ENCODE measurements around the gene PRR5L.

Gene PRR5L

GRCh38 chr11:36264973-36265344 is 31.1 kb upstream of the PRR5L start:
- Histone ChIP-seq H3K27me3 (ENCODE audit: control insufficient read depth, insufficient read depth, low read length) (peaks cover 5% of the 10 kb centered on the region), H3K4me1 (ENCODE audit: control insufficient read depth, insufficient read depth, low read length) (no peaks in the 10 kb centered on the region), H3K4me3 (ENCODE audit: low read depth, low read length) (no peak overlapping the region), H3K9ac (ENCODE audit: low read depth, low read length) (no peak overlapping the region), H3K36me3 (ENCODE audit: control insufficient read depth, insufficient read depth, low read length) (no peaks in the 10 kb centered on the region), H3K9me3 (ENCODE audit: control insufficient read depth, insufficient read depth, low read length) (no peaks in the 10 kb centered on the region)

GRCh38 chr11:36265793-36266628 is 30.1 kb upstream of the PRR5L start:
- peaks cover 5% of the 10 kb centered on the region for H3K27me3 ChIP-seq (ENCODE audit: control insufficient read depth, insufficient read depth, low read length)
- no peaks in the 10 kb centered on the region for H3K36me3 ChIP-seq (ENCODE audit: control insufficient read depth, insufficient read depth, low read length)
- H3K4me3 ChIP-seq (ENCODE audit: low read depth, low read length), result no peak overlapping the region
- H3K9me3 ChIP-seq (ENCODE audit: control insufficient read depth, insufficient read depth, low read length), result no peaks in the 10 kb centered on the region
- no peaks in the 10 kb centered on the region for H3K4me1 ChIP-seq (ENCODE audit: control insufficient read depth, insufficient read depth, low read length)
- no peak overlapping the region for H3K9ac ChIP-seq (ENCODE audit: low read depth, low read length)

GRCh38 chr11:36266767-36267166 is 29.3 kb upstream of the PRR5L start:
- Histone ChIP-seq H3K9ac (ENCODE audit: low read depth, low read length) (no peak overlapping the region), H3K36me3 (ENCODE audit: control insufficient read depth, insufficient read depth, low read length) (no peaks in the 10 kb centered on the region), H3K4me1 (ENCODE audit: control insufficient read depth, insufficient read depth, low read length) (no peaks in the 10 kb centered on the region), H3K27me3 (ENCODE audit: control insufficient read depth, insufficient read depth, low read length) (peaks cover 3% of the 10 kb centered on the region), H3K9me3 (ENCODE audit: control insufficient read depth, insufficient read depth, low read length) (no peaks in the 10 kb centered on the region), H3K4me3 (ENCODE audit: low read depth, low read length) (no peak overlapping the region)

- peaks cover 3% of the 10 kb centered on the region for H3K27me3 ChIP-seq (ENCODE audit: control insufficient read depth, insufficient read depth, low read length)
- H3K9me3 ChIP-seq (ENCODE audit: control insufficient read depth, insufficient read depth, low read length), result no peaks in the 10 kb centered on the region
- no peaks in the 10 kb centered on the region for H3K36me3 ChIP-seq (ENCODE audit: control insufficient read depth, insufficient read depth, low read length)
- no peaks in the 10 kb centered on the region for H3K4me1 ChIP-seq (ENCODE audit: control insufficient read depth, insufficient read depth, low read length)
- H3K4me3 ChIP-seq (ENCODE audit: low read depth, low read length), result no peak overlapping the region
- H3K9ac ChIP-seq (ENCODE audit: low read depth, low read length), result no peak overlapping the region
These were observed 27.6 kb upstream of the PRR5L start for GRCh38 chr11:36268337-36268985.

GRCh38 chr11:36270701-36271100 is 25.4 kb upstream of the PRR5L start:
- Histone ChIP-seq H3K9ac (ENCODE audit: low read depth, low read length) (no peak overlapping the region), H3K4me1 (ENCODE audit: control insufficient read depth, insufficient read depth, low read length) (no peaks in the 10 kb centered on the region), H3K36me3 (ENCODE audit: control insufficient read depth, insufficient read depth, low read length) (peaks cover 6% of the 10 kb centered on the region), H3K4me3 (ENCODE audit: low read depth, low read length) (no peak overlapping the region), H3K9me3 (ENCODE audit: control insufficient read depth, insufficient read depth, low read length) (no peaks in the 10 kb centered on the region), H3K27me3 (ENCODE audit: control insufficient read depth, insufficient read depth, low read length) (peaks cover 3% of the 10 kb centered on the region)

- H3K9ac ChIP-seq (ENCODE audit: low read depth, low read length), result no peak overlapping the region
- H3K9me3 ChIP-seq (ENCODE audit: control insufficient read depth, insufficient read depth, low read length), result no peaks in the 10 kb centered on the region
- peaks cover 6% of the 10 kb centered on the region for H3K36me3 ChIP-seq (ENCODE audit: control insufficient read depth, insufficient read depth, low read length)
- H3K4me3 ChIP-seq (ENCODE audit: low read depth, low read length), result no peak overlapping the region
- peaks cover 2% of the 10 kb centered on the region for H3K27me3 ChIP-seq (ENCODE audit: control insufficient read depth, insufficient read depth, low read length)
- no peaks in the 10 kb centered on the region for H3K4me1 ChIP-seq (ENCODE audit: control insufficient read depth, insufficient read depth, low read length)
These were observed 24.2 kb upstream of the PRR5L start for GRCh38 chr11:36271794-36272407.

GRCh38 chr11:36273110-36273509 is 23.0 kb upstream of the PRR5L start:
- no peak overlapping the region for H3K9ac ChIP-seq (ENCODE audit: low read depth, low read length)
- no peaks in the 10 kb centered on the region for H3K9me3 ChIP-seq (ENCODE audit: control insufficient read depth, insufficient read depth, low read length)
- peaks cover 6% of the 10 kb centered on the region for H3K36me3 ChIP-seq (ENCODE audit: control insufficient read depth, insufficient read depth, low read length)
- H3K4me3 ChIP-seq (ENCODE audit: low read depth, low read length), result no peak overlapping the region
- H3K27me3 ChIP-seq (ENCODE audit: control insufficient read depth, insufficient read depth, low read length), result no peaks in the 10 kb centered on the region
- no peaks in the 10 kb centered on the region for H3K4me1 ChIP-seq (ENCODE audit: control insufficient read depth, insufficient read depth, low read length)

- Histone ChIP-seq H3K36me3 (ENCODE audit: control insufficient read depth, insufficient read depth, low read length) (peaks cover 6% of the 10 kb centered on the region), H3K4me1 (ENCODE audit: control insufficient read depth, insufficient read depth, low read length) (no peaks in the 10 kb centered on the region), H3K4me3 (ENCODE audit: low read depth, low read length) (no peak overlapping the region), H3K27me3 (ENCODE audit: control insufficient read depth, insufficient read depth, low read length) (no peaks in the 10 kb centered on the region), H3K9ac (ENCODE audit: low read depth, low read length) (no peak overlapping the region), H3K9me3 (ENCODE audit: control insufficient read depth, insufficient read depth, low read length) (no peaks in the 10 kb centered on the region)
These were observed 21.7 kb upstream of the PRR5L start for GRCh38 chr11:36274414-36274813.

GRCh38 chr11:36278531-36279282 is 17.4 kb upstream of the PRR5L start:
- Histone ChIP-seq H3K36me3 (ENCODE audit: control insufficient read depth, insufficient read depth, low read length) (peaks cover 6% of the 10 kb centered on the region), H3K9me3 (ENCODE audit: control insufficient read depth, insufficient read depth, low read length) (no peaks in the 10 kb centered on the region), H3K4me3 (ENCODE audit: low read depth, low read length) (no peak overlapping the region), H3K9ac (ENCODE audit: low read depth, low read length) (no peak overlapping the region), H3K27me3 (ENCODE audit: control insufficient read depth, insufficient read depth, low read length) (no peaks in the 10 kb centered on the region), H3K4me1 (ENCODE audit: control insufficient read depth, insufficient read depth, low read length) (no peaks in the 10 kb centered on the region)

- Histone ChIP-seq H3K4me3 (ENCODE audit: low read depth, low read length) (no peak overlapping the region), H3K9ac (ENCODE audit: low read depth, low read length) (no peak overlapping the region), H3K36me3 (ENCODE audit: control insufficient read depth, insufficient read depth, low read length) (no peaks in the 10 kb centered on the region), H3K27me3 (ENCODE audit: control insufficient read depth, insufficient read depth, low read length) (no peaks in the 10 kb centered on the region), H3K4me1 (ENCODE audit: control insufficient read depth, insufficient read depth, low read length) (no peaks in the 10 kb centered on the region), H3K9me3 (ENCODE audit: control insufficient read depth, insufficient read depth, low read length) (no peaks in the 10 kb centered on the region)
These were observed 15.6 kb upstream of the PRR5L start for GRCh38 chr11:36280531-36280930.

GRCh38 chr11:36281850-36282249 is 14.2 kb upstream of the PRR5L start:
- Histone ChIP-seq H3K4me1 (ENCODE audit: control insufficient read depth, insufficient read depth, low read length) (no peaks in the 10 kb centered on the region), H3K36me3 (ENCODE audit: control insufficient read depth, insufficient read depth, low read length) (no peaks in the 10 kb centered on the region), H3K9ac (ENCODE audit: low read depth, low read length) (no peak overlapping the region), H3K4me3 (ENCODE audit: low read depth, low read length) (no peak overlapping the region), H3K27me3 (ENCODE audit: control insufficient read depth, insufficient read depth, low read length) (no peaks in the 10 kb centered on the region), H3K9me3 (ENCODE audit: control insufficient read depth, insufficient read depth, low read length) (no peaks in the 10 kb centered on the region)

Measured in iPS-15b (cell line).